Suprapubic skin (tissue), 4 donors: ENCODE results near the gene KRT73. TPM values are rescaled to one million over a fixed set of nuclear protein-coding genes. Genes with fewer than 3 reads are reported as not detected.

Experiments
- DNase-seq, 2 donors: peaks; one replicate each; pipeline ENCODE4 v3.0.0-alpha.2; 2019; ENCODE audit warnings: low spot score in 2 of 2
- H3K27ac ChIP-seq: fragments of 200-600 bp; sonication (generic); one replicate; pipeline ENCODE4 v1.5.1; 2019
- H3K27me3 ChIP-seq: fragments of 200-600 bp; sonication (generic); one replicate; pipeline ENCODE4 v1.5.1; 2019
- H3K36me3 ChIP-seq: fragments of 200-600 bp; sonication (generic); one replicate; pipeline ENCODE4 v1.5.1; 2019
- H3K4me1 ChIP-seq: fragments of 200-600 bp; sonication (generic); one replicate; pipeline ENCODE4 v1.5.1; 2019
- H3K4me3 ChIP-seq: fragments of 200-600 bp; sonication (generic); one replicate; pipeline ENCODE4 v1.5.1; 2019; ENCODE audit warnings: mild to moderate bottlenecking
- H3K9me3 ChIP-seq: fragments of 200-600 bp; sonication (generic); one replicate; pipeline ENCODE4 v1.5.1; 2019
- CTCF ChIP-seq, 2 donors: fragments of 200-600 bp in 1 of 2; fragments of 450-650 bp in 1 of 2; sonication (generic) in 1 of 2; IDR thresholded peaks; one replicate each; pipeline ENCODE4 v1.5.1; 2016 to 2019; ENCODE audit warnings: antibody characterized with exemption in 2 of 2, mild to moderate bottlenecking in 1 of 2, moderate library complexity in 1 of 2
- EP300 ChIP-seq: sonication (generic); formaldehyde crosslinking; IDR thresholded peaks from one replicate; pipeline ENCODE4 v1.6.1; 2017; ENCODE audit warnings: antibody characterized with exemption
- POLR2A ChIP-seq, 2 donors: fragments of 450-650 bp; IDR thresholded peaks; one replicate each; pipeline ENCODE4 v1.6.1; 2017; ENCODE audit warnings: antibody characterized with exemption in 2 of 2, mild to moderate bottlenecking in 2 of 2, moderate library complexity in 2 of 2
- POLR2AphosphoS5 ChIP-seq, 3 donors: sonication (generic); formaldehyde crosslinking; IDR thresholded peaks; one replicate each; pipeline ENCODE4 v1.6.1; 2017; ENCODE audit warnings: antibody characterized with exemption in 3 of 3
- WGBS: methylation state at CpG from one replicate; pipeline ENCODE4 v1.1.5; 2018; 5-methylcytosine and 5-hydroxymethylcytosine counted together
- total RNA-seq, 4 donors: library from RNA; depleted of rRNA; stranded (reverse); fragments of >200 nt; gene quantifications; one replicate each; pipeline ENCODE4 v1.1.0, GENCODE V29; 2016

KRT73 gene
- total RNA-seq, 4 donors from 2014 or later = 8.7 to 27.4 (median 17.5) TPM

GRCh38 chr12:52647601-52648000, 29.2 kb upstream of the KRT73 start:
- DNase-seq = no peak
- TF ChIP-seq POLR2AphosphoS5 (IDR thresholded peaks at IDR 0.05) = no peak
- no peak for TF ChIP-seq EP300
- TF ChIP-seq POLR2A (IDR thresholded peaks at IDR 0.05) = no peak
- no peak for TF ChIP-seq CTCF (IDR thresholded peaks at IDR 0.05)
- Histone ChIP-seq H3K4me1 (peaks cover 20% of the 10 kb centered on the region), H3K27me3 (no peaks in the 10 kb centered on the region), H3K36me3 (no peaks in the 10 kb centered on the region), H3K4me3 (no peak overlapping the region), H3K27ac (no peak overlapping the region), H3K9me3 (no peaks in the 10 kb centered on the region)
- 84% methylated on average over 9 of the region's 9 CpGs for WGBS

GRCh38 chr12:52646613-52647012, 28.3 kb upstream of the KRT73 start:
- no peak for DNase-seq

GRCh38 chr12:52645982-52646381, 27.6 kb upstream of the KRT73 start:
- H3K9me3 ChIP-seq = no peaks in the 10 kb centered on the region
- no peak for TF ChIP-seq EP300
- TF ChIP-seq POLR2A (IDR thresholded peaks at IDR 0.05) = no peak
- TF ChIP-seq CTCF (IDR thresholded peaks at IDR 0.05) = no peak
- no peak for TF ChIP-seq POLR2AphosphoS5 (IDR thresholded peaks at IDR 0.05)
- no peak overlapping the region for H3K4me3 ChIP-seq
- no peak for DNase-seq
- peaks cover 22% of the 10 kb centered on the region for H3K4me1 ChIP-seq
- H3K27ac ChIP-seq = no peak overlapping the region
- H3K36me3 ChIP-seq = no peaks in the 10 kb centered on the region
- peaks cover 4% of the 10 kb centered on the region for H3K27me3 ChIP-seq
- 72% methylated on average over 4 of the region's 4 CpGs for WGBS

More at GRCh38 chr12:52646613-52647012, 28.3 kb upstream of the KRT73 start:
- TF ChIP-seq POLR2AphosphoS5 (IDR thresholded peaks at IDR 0.05) (no peak), CTCF (IDR thresholded peaks at IDR 0.05) (no peak), EP300 (no peak), POLR2A (IDR thresholded peaks at IDR 0.05) (no peak)
- H3K4me1 ChIP-seq = peaks cover 25% of the 10 kb centered on the region
- no peak overlapping the region for H3K27ac ChIP-seq
- no peaks in the 10 kb centered on the region for H3K36me3 ChIP-seq
- no peaks in the 10 kb centered on the region for H3K9me3 ChIP-seq
- no peak overlapping the region for H3K4me3 ChIP-seq
- H3K27me3 ChIP-seq = peaks cover 4% of the 10 kb centered on the region
- 95% methylated on average over 8 of the region's 12 CpGs for WGBS

GRCh38 chr12:52645120-52645761, 26.9 kb upstream of the KRT73 start:
- Histone ChIP-seq H3K4me3 (no peak overlapping the region), H3K36me3 (no peaks in the 10 kb centered on the region), H3K9me3 (no peaks in the 10 kb centered on the region), H3K4me1 (peaks cover 15% of the 10 kb centered on the region), H3K27me3 (peaks cover 4% of the 10 kb centered on the region), H3K27ac (no peak overlapping the region)
- TF ChIP-seq POLR2AphosphoS5 (IDR thresholded peaks at IDR 0.05) (no peak), CTCF (IDR thresholded peaks at IDR 0.05) (no peak), POLR2A (IDR thresholded peaks at IDR 0.05) (no peak), EP300 (no peak)
- 78% methylated on average over 7 of the region's 7 CpGs for WGBS
- DNase-seq = no peak

- Histone ChIP-seq H3K4me3 (no peak overlapping the region), H3K27ac (no peak overlapping the region), H3K9me3 (no peaks in the 10 kb centered on the region), H3K27me3 (peaks cover 4% of the 10 kb centered on the region), H3K4me1 (peaks cover 8% of the 10 kb centered on the region), H3K36me3 (no peaks in the 10 kb centered on the region)
- TF ChIP-seq POLR2A (IDR thresholded peaks at IDR 0.05) (no peak), POLR2AphosphoS5 (IDR thresholded peaks at IDR 0.05) (no peak), CTCF (IDR thresholded peaks at IDR 0.05) (no peak), EP300 (no peak)
- no peak for DNase-seq
- 87% methylated on average over 6 of the region's 6 CpGs for WGBS
Observed at GRCh38 chr12:52644078-52644415, 25.7 kb upstream of the KRT73 start.
